Measurements from ENCODE around the gene GLIS1.

DNA sequence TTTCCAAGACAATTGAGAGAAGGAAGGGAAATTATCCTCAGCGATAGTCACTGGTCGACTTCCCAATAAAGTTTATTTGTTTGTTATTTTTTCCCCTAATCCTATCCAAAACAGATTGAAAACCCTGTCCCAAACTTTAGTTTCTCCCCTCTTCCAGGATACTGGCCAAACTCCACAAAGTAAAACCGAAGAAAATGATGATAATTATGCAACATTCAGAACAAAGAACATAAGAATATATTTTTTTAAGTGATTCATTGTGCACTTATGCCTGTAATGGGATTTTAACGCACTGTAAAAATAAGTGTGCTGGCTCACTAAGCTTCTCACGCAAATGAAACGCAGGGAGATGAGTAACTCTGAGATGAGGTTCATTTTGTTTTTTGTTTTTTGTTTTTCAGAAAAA, 6.0 kb downstream of the GLIS1 start:
- TF ChIP-seq, protein P1, sequence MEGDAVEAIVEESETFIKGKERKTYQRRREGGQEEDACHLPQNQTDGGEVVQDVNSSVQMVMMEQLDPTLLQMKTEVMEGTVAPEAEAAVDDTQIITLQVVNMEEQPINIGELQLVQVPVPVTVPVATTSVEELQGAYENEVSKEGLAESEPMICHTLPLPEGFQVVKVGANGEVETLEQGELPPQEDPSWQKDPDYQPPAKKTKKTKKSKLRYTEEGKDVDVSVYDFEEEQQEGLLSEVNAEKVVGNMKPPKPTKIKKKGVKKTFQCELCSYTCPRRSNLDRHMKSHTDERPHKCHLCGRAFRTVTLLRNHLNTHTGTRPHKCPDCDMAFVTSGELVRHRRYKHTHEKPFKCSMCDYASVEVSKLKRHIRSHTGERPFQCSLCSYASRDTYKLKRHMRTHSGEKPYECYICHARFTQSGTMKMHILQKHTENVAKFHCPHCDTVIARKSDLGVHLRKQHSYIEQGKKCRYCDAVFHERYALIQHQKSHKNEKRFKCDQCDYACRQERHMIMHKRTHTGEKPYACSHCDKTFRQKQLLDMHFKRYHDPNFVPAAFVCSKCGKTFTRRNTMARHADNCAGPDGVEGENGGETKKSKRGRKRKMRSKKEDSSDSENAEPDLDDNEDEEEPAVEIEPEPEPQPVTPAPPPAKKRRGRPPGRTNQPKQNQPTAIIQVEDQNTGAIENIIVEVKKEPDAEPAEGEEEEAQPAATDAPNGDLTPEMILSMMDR (conservative IDR thresholded peaks at IDR 0.05; ENCODE audit: low read length), result no peak
- no peak for TF ChIP-seq EZH2phosphoT487 (IDR thresholded peaks at IDR 0.05; ENCODE audit: borderline replicate concordance)
